ENCODE results near the gene PIAS2.

DNA sequence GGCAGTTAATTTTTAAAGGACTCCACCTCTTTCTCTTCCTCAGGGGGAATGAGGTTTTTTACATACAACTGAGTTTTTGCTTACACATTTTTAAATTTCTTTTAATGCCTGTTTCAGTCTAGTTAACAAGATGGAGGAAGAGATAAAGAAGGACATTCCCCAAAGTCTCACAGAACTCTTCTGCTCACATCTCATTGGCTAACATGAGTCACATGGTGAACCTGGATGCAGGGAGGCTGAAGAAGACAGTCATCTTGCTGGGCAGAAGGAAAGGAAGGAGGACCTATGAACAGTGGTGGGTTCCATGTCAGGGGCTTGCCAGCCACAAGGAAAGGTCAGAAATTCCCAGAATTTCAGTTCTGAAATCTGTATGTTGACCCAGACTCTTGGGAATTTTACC, 150.1 kb downstream of the PIAS2 start:
- TF ChIP-seq CTCF (IDR thresholded peaks at IDR 0.05) (no peak), POLR2A (IDR thresholded peaks at IDR 0.05) (no peak), POLR2AphosphoS5 (IDR thresholded peaks at IDR 0.05) (no peak)
